HepG2 (cell line): ENCODE measurements around the gene NR5A2. TPM values are rescaled to one million over a fixed set of nuclear protein-coding genes. Genes with fewer than 3 reads are reported as not detected.
"Not testable (repeated sequence)": the region's sequence is repeated elsewhere in the genome, so short reads cannot be mapped to it uniquely, and the experiment has no call there.

Experiments used
- ATAC-seq: fragments of 200-7000 bp; cut with Tn5 transposase; 3 replicates; pipeline ENCODE4 v1.9.1; 2020; ENCODE audit warnings: mild to moderate bottlenecking, moderate library complexity
- BruUV-seq: library from RNA; stranded (reverse); fragments of 400-500 nt; replicated peaks from 2 replicates; lab custom pipeline; 2021; lab: Mats Ljungman, UMichigan
- CTCF ChIA-PET: fragments of 300-600 bp; formaldehyde crosslinking; extraction: SDS; loops from one replicate; lab custom pipeline; 2021; ENCODE audit warnings: low total read pairs, inconsistent platforms, low intra/inter-chr PET ratio; lab: Yijun Ruan, JAX
- POLR2A ChIA-PET: fragments of 350-600 bp; sonication (Branson Sonifier 250); formaldehyde crosslinking; loops from one replicate; lab custom pipeline; 2020; ENCODE audit warnings: antibody characterized with exemption, inconsistent platforms; lab: Yijun Ruan, JAX
- DNase-seq: peaks from one replicate; pipeline ENCODE4 v3.0.0-alpha.2; 2015; ENCODE audit warnings: low spot score
- FAIRE-seq: peaks from 3 replicates; lab custom pipeline; 2011; peaks lifted over from hg19 to GRCh38; lab: Jason Lieb, UNC
- H2AFZ ChIP-seq: one replicate; pipeline ENCODE4 v1.6.1; 2011; ENCODE audit warnings: low read length, inconsistent platforms
- H3K27ac ChIP-seq: fragments of 300-600 bp; 3 replicates; pipeline ENCODE4 v1.8.0; 2011; ENCODE audit warnings: mixed run types, mild to moderate bottlenecking, mixed read lengths, low read length, inconsistent platforms; ENCODE audit not compliant: insufficient read depth; ENCODE audit errors: extremely low read length
- H3K27me3 ChIP-seq, 2 experiments: fragments of 200-600 bp in 1 of 2; 2 replicates in 1 of 2; 3 replicates in 1 of 2; pipeline versions ENCODE4 v1.6.0 to v1.8.0; 2011; ENCODE audit warnings: low read length in 2 of 2, mild to moderate bottlenecking in 2 of 2, moderate library complexity in 2 of 2, inconsistent platforms in 1 of 2; ENCODE audit not compliant: insufficient read depth in 2 of 2, control insufficient read depth in 1 of 2
- H3K36me3 ChIP-seq, 2 experiments: fragments of 200-600 bp in 1 of 2; replicated peaks in 1 of 2; 2 replicates in 1 of 2; 3 replicates in 1 of 2; pipeline versions ENCODE4 v1.5.1 to v1.8.0; 2011; ENCODE audit warnings: low read length in 2 of 2, inconsistent platforms in 1 of 2; ENCODE audit not compliant: insufficient read depth in 2 of 2, control insufficient read depth in 1 of 2
- H3K4me1 ChIP-seq: 2 replicates; pipeline ENCODE4 v1.5.1; 2012; ENCODE audit warnings: low read length, inconsistent platforms; ENCODE audit not compliant: insufficient read depth
- H3K4me2 ChIP-seq: 2 replicates; pipeline ENCODE4 v1.6.0; 2011; ENCODE audit warnings: low read depth, low read length, inconsistent platforms
- H3K4me3 ChIP-seq, 3 experiments: fragments of 200-600 bp in 1 of 3; sonication (generic), shearing (Covaris generic) in 1 of 3; replicated peaks in 1 of 3; 2 replicates each; pipeline ENCODE4 v1.5.1; 2011 to 2016; ENCODE audit warnings: low read length in 3 of 3, inconsistent platforms in 2 of 3, low read depth in 2 of 3, mild to moderate bottlenecking in 2 of 3, control low read depth in 1 of 3, mixed read lengths in 1 of 3; ENCODE audit not compliant: insufficient read depth in 1 of 3
- H3K79me2 ChIP-seq: one replicate; pipeline ENCODE4 v1.6.1; 2011; ENCODE audit warnings: low read length, inconsistent platforms; ENCODE audit not compliant: insufficient read depth
- H3K9ac ChIP-seq: 2 replicates; pipeline ENCODE4 v1.6.0; 2011; ENCODE audit warnings: mild to moderate bottlenecking, low read depth, low read length, inconsistent platforms; ENCODE audit not compliant: insufficient read depth
- H3K9me3 ChIP-seq: 2 replicates; pipeline ENCODE4 v1.5.1; 2012; ENCODE audit warnings: mild to moderate bottlenecking, low read length
- H4K20me1 ChIP-seq: 2 replicates; pipeline ENCODE4 v1.6.0; 2011; ENCODE audit warnings: inconsistent platforms, mild to moderate bottlenecking, low read length, moderate library complexity; ENCODE audit not compliant: insufficient read depth
- ETS1 ChIP-seq: sonication (generic); formaldehyde crosslinking; IDR thresholded peaks from 2 replicates; pipeline ENCODE4 v1.4.0; 2020; ENCODE audit warnings: missing genetic modification reagents
- HNF4A ChIP-seq: sonication (generic); formaldehyde crosslinking; IDR thresholded peaks from 2 replicates; pipeline ENCODE4 v1.4.0; 2020; ENCODE audit warnings: missing genetic modification reagents
- KLF6 ChIP-seq: IDR thresholded peaks from 2 replicates; pipeline ENCODE4 v1.8.0; 2016; ENCODE audit warnings: missing biosample characterization, missing genetic modification reagents
- MATR3 ChIP-seq: sonication (generic); formaldehyde crosslinking; IDR thresholded peaks from 2 replicates; pipeline ENCODE4 v1.4.0; 2020; ENCODE audit warnings: missing genetic modification reagents
- MLLT10 ChIP-seq: sonication (generic); formaldehyde crosslinking; IDR thresholded peaks from 2 replicates; pipeline ENCODE4 v1.4.0; 2020; ENCODE audit warnings: missing genetic modification reagents
- SOX6 ChIP-seq, 2 experiments: fragments of 450-650 bp in 1 of 2; sonication (generic) in 1 of 2; formaldehyde crosslinking in 1 of 2; IDR thresholded peaks; 2 replicates each; pipeline versions ENCODE4 v1.4.0 to v1.6.1; 2017 to 2020; ENCODE audit warnings: antibody characterized with exemption in 1 of 2, mild to moderate bottlenecking in 1 of 2, missing genetic modification reagents in 1 of 2
- U2AF1 ChIP-seq: fragments of 200-400 bp; formaldehyde crosslinking; optimal IDR thresholded peaks from 2 replicates; pipeline ENCODE3; 2017; ENCODE audit warnings: mild to moderate bottlenecking, low read depth, low read length
- XBP1 ChIP-seq: sonication (generic); formaldehyde crosslinking; IDR thresholded peaks from 2 replicates; pipeline ENCODE4 v1.5.0; 2020; ENCODE audit warnings: missing genetic modification reagents
- ZNF383 ChIP-seq: sonication (generic); formaldehyde crosslinking; IDR thresholded peaks from 2 replicates; pipeline ENCODE4 v1.4.0; 2020; ENCODE audit warnings: missing genetic modification reagents, mild to moderate bottlenecking, borderline replicate concordance
- ZNF552 ChIP-seq: sonication (generic); formaldehyde crosslinking; IDR thresholded peaks from 2 replicates; pipeline ENCODE4 v1.9.0; 2022; ENCODE audit warnings: missing genetic modification reagents, mild to moderate bottlenecking, borderline replicate concordance
- ZNF674 ChIP-seq: sonication (generic); formaldehyde crosslinking; IDR thresholded peaks from 2 replicates; pipeline ENCODE4 v1.5.0; 2020; ENCODE audit warnings: low read depth, mild to moderate bottlenecking, missing genetic modification reagents
- WGBS: methylation state at CpG from one replicate; pipeline ENCODE4 v1.1.6; 2017; ENCODE audit warnings: low lambda C conversion rate; 5-methylcytosine and 5-hydroxymethylcytosine counted together
- in situ Hi-C: cut with HindIII; loops from 2 replicates; pipeline ENCODE4 v1.10.0; 2017; ENCODE audit warnings: low pct_unique_long_range_greater_than_20kb; ENCODE audit not compliant: extremely low pct_ligation_motif_present
- intact Hi-C: fragments of 100-400 bp; cut with micrococcal nuclease; formaldehyde crosslinking; loops from one replicate; pipeline ENCODE4 v1.10.0; 2022; ENCODE audit not compliant: unreplicated experiment
- polyA plus RNA-seq, 8 experiments: library from polyadenylated mRNA; depleted of rRNA in 3 of 8; stranded (reverse) in 7 of 8; unstranded in 1 of 8; fragments of >200 nt; fragmentation: Illumina TruSeq in 4 of 8; extraction: Trizol in 4 of 8; gene quantifications; 2 replicates each; pipeline versions ENCODE4 v1.2.1 to v1.2.3, GENCODE V29; 2011 to 2016; ENCODE audit warnings: low read depth in 4 of 8, missing spikeins in 1 of 8, mixed read lengths in 1 of 8; ENCODE audit not compliant: insufficient read depth in 1 of 8
- total RNA-seq, 5 experiments: library from RNA; depleted of rRNA; stranded (reverse); fragments of >200 nt; fragmentation: Illumina TruSeq; extraction: Trizol; gene quantifications; 2 replicates each; pipeline ENCODE4 v1.2.3, GENCODE V29; 2016; ENCODE audit warnings: low read depth in 1 of 5
- TF ChIP-seq, protein P1 (sequence below): IDR thresholded peaks from 2 replicates; pipeline ENCODE4 v1.6.1; 2016; ENCODE audit warnings: low read depth, borderline replicate concordance

NR5A2 gene
- total and polyA plus RNA-seq, 2 of the 13 experiments (the other 11 are each of a cell fraction or from before 2014, with no cell fraction given), result 0.24 to 2.8 TPM

- H3K4me3 ChIP-seq, H3K27ac ChIP-seq, H3K9me3 ChIP-seq, DNase-seq, H3K9ac ChIP-seq, FAIRE-seq, H4K20me1 ChIP-seq, ATAC-seq, H3K4me2 ChIP-seq, in situ Hi-C loops, POLR2A ChIA-PET, CTCF ChIA-PET, intact Hi-C loops, H3K36me3 ChIP-seq, H3K27me3 ChIP-seq, H2AFZ ChIP-seq, BruUV-seq, H3K4me1 ChIP-seq, H3K79me2 ChIP-seq: not testable (repeated sequence)
- WGBS, result 40% methylated on average over 4 of the region's 8 CpGs
Measured at GRCh38 chr1:200185191-200185590, 157.7 kb downstream of the NR5A2 start.

DNA sequence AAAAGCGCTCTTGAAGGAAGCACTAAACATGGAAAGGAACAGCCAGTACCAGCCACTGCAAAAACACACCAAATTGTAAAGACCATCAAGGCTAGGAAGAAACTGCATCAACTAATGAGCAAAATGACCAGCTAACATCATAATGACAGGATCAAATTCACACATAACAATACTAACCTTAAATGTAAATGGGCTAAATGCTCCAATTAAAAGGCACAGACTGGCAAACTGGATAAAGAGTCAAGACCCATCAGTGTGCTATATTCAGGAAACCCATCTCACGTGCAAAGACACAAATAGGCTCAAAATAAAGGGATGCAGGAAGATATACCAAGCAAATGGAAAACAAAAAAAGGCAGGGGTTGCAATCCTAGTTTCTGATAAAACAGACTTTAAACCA lies 159.8 kb downstream of the NR5A2 start:
- H3K27me3 ChIP-seq, in situ Hi-C loops, BruUV-seq, H3K4me3 ChIP-seq, H3K27ac ChIP-seq, H2AFZ ChIP-seq, H3K4me1 ChIP-seq, H3K4me2 ChIP-seq, H3K79me2 ChIP-seq, H3K36me3 ChIP-seq, H4K20me1 ChIP-seq, DNase-seq, H3K9ac ChIP-seq, CTCF ChIA-PET, H3K9me3 ChIP-seq, FAIRE-seq, ATAC-seq, intact Hi-C loops, POLR2A ChIA-PET: not testable (repeated sequence)
- WGBS, result 32% methylated on average over 2 of the region's 2 CpGs

DNA sequence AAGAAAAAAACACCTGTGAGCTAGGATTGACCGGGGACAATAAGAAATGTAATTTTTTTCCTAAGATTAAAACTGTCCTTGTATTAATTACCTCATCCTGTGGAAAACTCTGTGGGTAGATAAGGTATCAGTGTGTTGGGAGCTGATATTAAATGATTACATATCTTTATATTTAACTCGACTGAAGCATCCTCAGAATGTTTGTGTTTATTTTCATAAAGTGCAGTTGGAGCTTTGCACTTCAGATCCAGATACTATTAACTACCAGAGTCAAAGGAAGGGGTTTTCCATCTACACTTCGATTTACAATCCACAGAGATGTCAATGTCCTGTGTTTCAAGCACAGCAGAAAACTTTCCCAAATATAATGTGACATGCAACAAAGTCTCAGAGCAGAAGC lies 164.5 kb downstream of the NR5A2 start:
- intact Hi-C loops (no loop called here), in situ Hi-C loops (no loop called here)
- no peak overlapping the region for H2AFZ ChIP-seq
- H3K4me1 ChIP-seq, result no peaks in the 10 kb centered on the region
- no peaks in the 10 kb centered on the region; the same call in 1 of the 2 replicates for H4K20me1 ChIP-seq
- CTCF ChIA-PET, result no interaction called here
- no TSS peak for BruUV-seq
- H3K27me3 ChIP-seq, result 0 out of 5 replicates have a peak, but pooled peaks cover 0 to 4% of the 10 kb centered on the region in 2 experiments
- ATAC-seq (no peak), FAIRE-seq (no peak), DNase-seq (no peak)
- no peak overlapping the region for H3K4me2 ChIP-seq
- H3K9ac ChIP-seq, result no peak overlapping the region
- 12% methylated on average over 3 of the region's 3 CpGs for WGBS
- POLR2A ChIA-PET, result no interaction called here
- H3K4me3 ChIP-seq, result no peak overlapping the region
- no peaks in the 10 kb centered on the region for H3K36me3 ChIP-seq
- no peaks in the 10 kb centered on the region for H3K9me3 ChIP-seq
- no peaks in the 10 kb centered on the region for H3K79me2 ChIP-seq
- no peak overlapping the region for H3K27ac ChIP-seq
- no peak for TF ChIP-seq KLF6
- no peak for TF ChIP-seq MLLT10 (CRISPR knock-in tag)
- TF ChIP-seq ZNF674 (CRISPR knock-in tag), result no peak
- TF ChIP-seq XBP1 (CRISPR knock-in tag), result no peak
- TF ChIP-seq U2AF1, result no peak
- TF ChIP-seq, protein P1, sequence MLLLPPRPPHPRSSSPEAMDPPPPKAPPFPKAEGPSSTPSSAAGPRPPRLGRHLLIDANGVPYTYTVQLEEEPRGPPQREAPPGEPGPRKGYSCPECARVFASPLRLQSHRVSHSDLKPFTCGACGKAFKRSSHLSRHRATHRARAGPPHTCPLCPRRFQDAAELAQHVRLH (CRISPR knock-in tag), result no peak
- no peak for TF ChIP-seq MATR3 (CRISPR knock-in tag)
- TF ChIP-seq SOX6 (IDR thresholded peaks at IDR 0.05), result no peak
- TF ChIP-seq SOX6 (CRISPR knock-in tag; IDR thresholded peaks at IDR 0.05), result no peak
- TF ChIP-seq ETS1 (CRISPR knock-in tag), result no peak
- no peak for TF ChIP-seq ZNF383
- no peak for TF ChIP-seq HNF4A (CRISPR knock-in tag)
- TF ChIP-seq ZNF552 (CRISPR knock-in tag), result no peak
